NCI-H2171 (cell line): ENCODE results near the gene TRIM32.

Experiments used
- DNase-seq: peaks from one replicate; lab custom pipeline; 2025; lab: John Stamatoyannopoulos, UW

TRIM32 gene

GRCh38 chr9:116687074-116687753 is at the start of gene TRIM32:
TSS of gene TRIM32 (plus strand) at chr9:116687305. CDS start at chr9:116697743, 10,438 bp downstream.
- DNase-seq = peak; percentile 92

GRCh38 chr9:116639251-116639741 is 47.8 kb upstream of the TRIM32 start:
- no peak for DNase-seq

GRCh38 chr9:116641292-116642059 is 45.6 kb upstream of the TRIM32 start:
- DNase-seq = no peak

GRCh38 chr9:116643691-116644090 is 43.4 kb upstream of the TRIM32 start:
- no peak for DNase-seq

GRCh38 chr9:116644091-116644688 is 42.9 kb upstream of the TRIM32 start:
- DNase-seq = no peak

GRCh38 chr9:116646661-116647514 is 40.2 kb upstream of the TRIM32 start:
- DNase-seq = peak; percentile 2

- DNase-seq = no peak
Measured at GRCh38 chr9:116647515-116647809, 39.6 kb upstream of the TRIM32 start.

- no peak for DNase-seq
Measured at GRCh38 chr9:116653348-116654058, 33.6 kb upstream of the TRIM32 start.

- no peak for DNase-seq
Measured at GRCh38 chr9:116654059-116654355, 33.1 kb upstream of the TRIM32 start.

- DNase-seq = no peak
Measured at GRCh38 chr9:116656501-116656971, 30.6 kb upstream of the TRIM32 start.

- no peak for DNase-seq
Measured at GRCh38 chr9:116656977-116657376, 30.1 kb upstream of the TRIM32 start.

- no peak for DNase-seq
Measured at GRCh38 chr9:116658265-116658664, 28.8 kb upstream of the TRIM32 start.

GRCh38 chr9:116661037-116661954 is 25.8 kb upstream of the TRIM32 start:
- DNase-seq = peak; percentile 69

GRCh38 chr9:116662646-116663310 is 24.3 kb upstream of the TRIM32 start:
- no peak for DNase-seq

GRCh38 chr9:116663581-116663980 is 23.5 kb upstream of the TRIM32 start:
- no peak for DNase-seq

- no peak for DNase-seq
Measured at GRCh38 chr9:116668970-116669695, 18.0 kb upstream of the TRIM32 start.

- DNase-seq = no peak
Measured at GRCh38 chr9:116671605-116672004, 15.5 kb upstream of the TRIM32 start.

- DNase-seq = no peak
Measured at GRCh38 chr9:116673375-116673774, 13.7 kb upstream of the TRIM32 start.
